ENCODE data around the gene IPCEF1. TPM values are rescaled to one million over a fixed set of nuclear protein-coding genes. Genes with fewer than 3 reads are reported as not detected.
"Not testable (repeated sequence)": the region's sequence is repeated elsewhere in the genome, so short reads cannot be mapped to it uniquely, and the experiment has no call there.

The IPCEF1 gene
- total RNA-seq, 1 experiment from 2014 or later: 0.20 TPM

DNA sequence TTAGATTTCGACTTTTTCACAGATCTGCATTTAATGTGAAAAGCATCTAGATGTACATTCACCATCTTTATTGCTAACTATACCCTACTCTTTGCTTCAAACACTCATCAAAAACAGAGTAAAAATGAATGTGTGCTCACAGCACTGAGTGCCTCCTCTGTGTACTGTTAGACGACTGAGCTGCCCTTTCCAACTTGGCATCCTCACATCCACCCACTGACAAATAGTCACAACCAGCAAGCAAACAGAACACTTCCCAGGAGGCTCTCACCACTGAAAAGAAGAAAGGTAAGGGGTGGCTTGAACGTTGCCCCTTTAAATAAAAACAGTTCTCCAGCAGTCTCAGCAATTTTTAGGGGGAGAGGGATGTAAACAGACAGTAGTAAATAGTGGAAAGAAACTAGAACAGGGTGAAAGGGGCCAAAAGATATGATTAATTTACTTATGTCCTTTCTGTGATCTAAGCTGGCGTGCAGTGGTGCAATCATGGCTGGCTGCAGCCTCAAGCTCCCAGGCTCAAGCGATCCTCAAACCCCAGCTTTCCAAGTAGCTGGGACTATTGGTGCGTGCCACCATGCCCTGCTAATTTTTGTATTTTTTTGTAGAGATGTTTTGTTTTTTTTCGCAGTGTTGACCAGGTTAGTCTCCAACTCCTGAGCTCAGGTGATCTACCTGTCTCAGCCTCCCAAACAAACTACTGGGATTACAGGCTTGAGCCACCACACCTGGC lies 48.7 kb downstream of the IPCEF1 start:
- DNase-seq (ENCODE audit: low read depth): no peak
- in situ Hi-C loops (cut with HindIII; ENCODE audit: low pct_unique_long_range_greater_than_20kb, low sequenced_read_pairs): no loop called here

DNA sequence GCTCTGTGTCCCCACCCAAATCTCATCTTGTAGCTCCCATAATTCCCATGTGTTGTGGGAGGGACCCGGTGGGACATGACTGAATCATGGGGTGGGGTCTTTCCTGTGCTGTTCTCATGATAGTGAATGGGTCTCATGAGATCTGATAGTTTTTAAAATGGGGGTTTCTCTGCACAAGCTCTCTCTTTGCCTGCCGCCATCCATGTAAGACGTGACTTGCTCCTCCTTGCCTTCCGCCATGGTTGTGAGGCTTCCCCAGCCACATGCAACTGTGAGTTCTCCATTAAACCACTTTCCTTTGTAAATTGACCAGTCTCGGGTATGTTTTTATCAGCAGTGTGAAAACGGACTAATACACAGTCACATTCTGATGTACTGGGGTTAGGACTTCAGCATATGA lies 49.5 kb downstream of the IPCEF1 start:
- DNase-seq (ENCODE audit: low read depth); in situ Hi-C loops (cut with HindIII; ENCODE audit: low pct_unique_long_range_greater_than_20kb, low sequenced_read_pairs): not testable (repeated sequence)

DNA sequence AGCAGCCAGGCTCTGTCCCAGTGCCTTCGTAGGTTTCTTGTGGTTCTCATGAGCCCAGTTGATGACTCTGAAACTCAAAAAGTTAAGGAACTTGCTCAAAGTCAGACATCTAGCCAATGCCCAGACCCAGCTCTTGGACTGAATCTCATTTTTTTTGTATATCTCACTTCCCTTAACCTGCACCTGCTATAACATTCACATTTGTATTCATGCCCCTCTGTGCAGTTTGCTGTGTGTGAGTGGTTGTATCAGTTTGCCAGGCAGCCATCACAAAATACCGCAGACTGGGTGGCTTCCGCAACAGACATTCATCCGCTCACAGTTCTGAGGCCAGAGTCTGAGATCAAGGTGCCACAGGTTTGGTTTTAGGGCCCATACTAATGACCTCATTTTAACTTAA lies 49.9 kb downstream of the IPCEF1 start:
- in situ Hi-C loops (cut with HindIII; ENCODE audit: low pct_unique_long_range_greater_than_20kb, low sequenced_read_pairs): no loop called here
- no peak for DNase-seq (ENCODE audit: low read depth)

DNA sequence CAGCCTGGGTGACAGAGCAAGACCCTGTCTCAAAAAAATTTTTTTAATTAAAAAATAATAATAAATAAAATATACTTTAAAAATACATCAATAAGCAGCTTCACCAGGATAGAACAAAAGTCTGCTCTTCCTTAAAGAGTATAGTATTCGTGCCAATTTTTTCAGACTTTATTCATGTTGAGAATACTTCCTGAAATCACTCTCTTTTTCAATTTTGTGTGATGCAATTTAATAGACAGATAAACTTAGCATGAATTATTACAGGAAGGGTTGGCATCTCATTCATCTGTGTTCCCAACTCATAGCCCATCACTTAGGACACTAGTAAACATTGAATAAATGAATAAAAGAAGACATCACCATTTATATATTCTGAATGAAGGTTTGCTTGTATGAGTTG lies 52.4 kb downstream of the IPCEF1 start:
- in situ Hi-C loops (cut with HindIII; ENCODE audit: low pct_unique_long_range_greater_than_20kb, low sequenced_read_pairs): no loop called here
- DNase-seq (ENCODE audit: low read depth): no peak

DNA sequence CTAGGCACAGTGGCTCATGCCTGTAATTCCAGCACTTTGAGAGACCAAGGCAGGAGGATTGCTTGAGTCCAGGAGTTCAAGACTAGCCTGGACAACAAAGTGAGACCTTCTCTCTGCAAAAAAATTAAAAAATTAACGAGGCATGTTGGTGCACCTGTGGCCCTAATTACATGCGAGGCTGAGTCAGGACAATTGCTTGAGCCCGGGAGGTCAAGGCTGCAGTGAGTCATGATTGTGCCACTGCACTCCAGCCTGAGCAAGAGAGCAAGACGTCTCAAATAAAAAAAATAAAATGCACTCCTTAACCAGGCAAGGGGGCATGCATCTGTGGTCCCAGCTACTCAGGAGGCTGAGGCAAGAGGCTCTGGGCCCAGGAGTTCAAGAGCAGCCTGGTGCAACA lies 53.0 kb downstream of the IPCEF1 start:
- peak; percentile 69 for DNase-seq (ENCODE audit: low read depth)
- in situ Hi-C loops (cut with HindIII; ENCODE audit: low pct_unique_long_range_greater_than_20kb, low sequenced_read_pairs): not testable (repeated sequence)

DNA sequence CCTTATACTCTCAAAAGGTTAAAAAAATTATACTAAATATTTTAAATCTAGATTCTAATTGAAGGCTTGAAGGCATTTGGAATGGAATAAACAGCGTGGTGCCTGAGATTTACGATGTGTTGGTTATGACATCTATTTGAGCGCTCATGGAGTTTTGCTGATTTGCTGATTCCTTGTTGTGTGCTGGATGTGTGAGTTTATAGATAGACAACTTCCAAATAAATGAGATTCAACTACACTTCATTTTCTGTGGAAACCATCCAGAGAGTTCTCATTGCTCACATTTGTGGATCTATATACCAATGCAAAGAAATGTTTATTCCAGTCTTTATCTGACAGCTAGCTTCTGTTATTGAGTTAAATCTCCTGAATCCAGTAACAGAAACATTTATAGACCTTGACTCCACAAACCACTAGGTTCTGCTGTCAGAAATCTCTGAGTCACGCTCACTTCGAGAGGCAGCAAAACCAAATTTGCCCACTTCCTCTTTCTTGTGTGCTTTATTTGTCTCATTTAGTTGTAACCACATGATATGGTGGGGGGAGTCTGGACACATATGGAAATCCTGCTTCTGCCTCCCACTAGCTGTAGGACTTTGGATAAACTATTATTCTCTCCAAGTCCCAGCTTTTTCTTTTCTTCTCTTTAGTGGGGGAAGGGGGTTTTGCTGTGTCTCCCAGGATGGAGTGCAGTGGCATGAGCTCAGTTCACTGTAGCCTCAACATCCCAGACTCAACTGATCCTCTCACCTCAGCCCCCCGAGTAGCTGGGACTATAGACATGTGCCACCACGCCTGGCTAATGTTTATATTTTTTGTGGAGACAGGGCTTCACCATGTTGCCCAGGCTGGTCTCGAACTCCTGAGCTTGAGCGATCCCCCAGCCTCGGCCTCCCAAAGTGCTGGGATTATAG lies 54.5 kb downstream of the IPCEF1 start:
- DNase-seq (ENCODE audit: low read depth): peak; percentile 54

DNA sequence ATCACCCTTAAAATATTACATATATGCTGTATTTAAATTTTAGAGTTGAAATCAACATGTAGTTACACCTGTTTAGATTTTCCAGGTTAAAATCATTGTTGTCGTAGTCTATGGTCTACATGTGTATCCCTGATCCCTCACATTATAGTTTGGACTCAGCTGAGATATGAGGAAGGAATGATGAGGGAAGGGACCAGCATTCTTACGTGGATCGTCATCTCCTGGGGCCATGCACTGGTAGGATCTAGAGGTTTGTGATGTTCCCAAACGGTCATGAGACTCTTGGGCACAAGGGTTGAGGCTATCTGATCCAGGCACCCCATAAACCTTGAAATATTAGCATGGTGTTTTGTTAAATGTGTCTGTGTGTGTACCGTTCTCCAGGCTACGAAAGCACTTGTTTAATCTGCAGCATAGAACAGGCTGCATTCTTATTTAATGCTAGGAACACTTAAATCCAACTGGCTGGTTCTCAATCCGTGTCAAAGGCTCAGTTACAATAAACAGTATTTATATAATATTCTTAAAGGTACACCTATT lies 55.4 kb downstream of the IPCEF1 start:
- in situ Hi-C loops (cut with HindIII; ENCODE audit: low pct_unique_long_range_greater_than_20kb, low sequenced_read_pairs): no loop called here
- DNase-seq (ENCODE audit: low read depth): no peak

More for the DNA sequence above, 54.5 kb downstream of the IPCEF1 start:
- in situ Hi-C loops (cut with HindIII; ENCODE audit: low pct_unique_long_range_greater_than_20kb, low sequenced_read_pairs): no loop called here

DNA sequence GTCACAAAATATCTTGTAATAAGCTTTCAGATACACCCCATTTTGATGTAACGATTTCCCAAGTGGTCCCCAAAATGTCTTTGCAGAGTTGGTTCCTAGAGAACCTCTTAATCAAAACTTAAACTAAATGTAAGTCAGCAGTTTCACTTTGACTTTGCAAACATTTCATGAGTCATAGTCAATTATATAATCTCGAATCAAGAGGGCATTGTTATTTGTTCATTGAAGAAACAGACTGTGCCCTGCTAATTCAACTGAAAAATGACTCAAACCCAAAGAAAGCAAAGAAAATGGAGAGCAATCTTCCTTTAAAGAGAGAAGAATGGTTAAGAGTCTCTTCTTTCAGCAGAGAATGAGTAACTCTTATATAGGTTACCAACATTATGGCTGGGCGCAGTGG lies 58.3 kb downstream of the IPCEF1 start:
- DNase-seq (ENCODE audit: low read depth): peak; percentile 72
- in situ Hi-C loops (cut with HindIII; ENCODE audit: low pct_unique_long_range_greater_than_20kb, low sequenced_read_pairs): no loop called here

DNA sequence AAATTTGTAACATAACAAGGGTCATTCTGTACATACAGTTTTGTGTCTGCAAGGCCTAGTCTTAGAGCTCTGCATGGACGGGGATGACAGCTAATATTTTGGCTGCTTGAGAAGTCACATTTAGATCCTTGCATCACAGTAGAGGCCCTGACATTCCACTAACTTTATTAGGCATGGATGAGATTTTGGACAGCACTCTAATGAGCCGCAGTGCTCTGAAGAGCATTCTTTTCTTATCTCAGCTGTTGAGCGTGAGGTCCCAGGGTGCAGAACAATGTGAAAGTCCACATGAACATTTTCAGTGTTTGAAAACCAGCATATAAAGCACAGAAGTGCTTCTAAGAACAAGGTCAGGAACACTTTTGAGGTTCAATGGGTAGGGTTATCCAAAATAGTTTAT lies 58.9 kb downstream of the IPCEF1 start:
- in situ Hi-C loops (cut with HindIII; ENCODE audit: low pct_unique_long_range_greater_than_20kb, low sequenced_read_pairs): no loop called here
- DNase-seq (ENCODE audit: low read depth): no peak

DNA sequence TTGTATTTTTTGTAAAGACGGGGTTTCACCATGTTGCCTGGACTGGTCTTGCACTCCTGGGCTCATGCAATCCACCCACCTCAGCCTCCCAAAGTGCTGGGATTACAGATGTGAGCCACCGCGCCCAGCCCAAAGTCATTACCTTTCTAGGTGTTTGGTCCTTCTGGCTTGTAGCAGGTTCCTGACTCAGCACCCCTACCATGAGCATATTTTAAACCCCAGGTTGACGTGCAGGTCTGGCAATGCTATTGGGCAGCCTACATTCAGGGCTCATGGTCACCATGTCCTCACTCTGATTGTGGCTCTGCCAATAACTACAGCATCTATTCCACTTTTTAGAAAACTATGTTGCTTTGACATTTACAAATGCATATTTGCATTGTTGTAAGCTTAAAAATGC lies 59.4 kb downstream of the IPCEF1 start:
- in situ Hi-C loops (cut with HindIII; ENCODE audit: low pct_unique_long_range_greater_than_20kb, low sequenced_read_pairs): no loop called here
- no peak for DNase-seq (ENCODE audit: low read depth)

DNA sequence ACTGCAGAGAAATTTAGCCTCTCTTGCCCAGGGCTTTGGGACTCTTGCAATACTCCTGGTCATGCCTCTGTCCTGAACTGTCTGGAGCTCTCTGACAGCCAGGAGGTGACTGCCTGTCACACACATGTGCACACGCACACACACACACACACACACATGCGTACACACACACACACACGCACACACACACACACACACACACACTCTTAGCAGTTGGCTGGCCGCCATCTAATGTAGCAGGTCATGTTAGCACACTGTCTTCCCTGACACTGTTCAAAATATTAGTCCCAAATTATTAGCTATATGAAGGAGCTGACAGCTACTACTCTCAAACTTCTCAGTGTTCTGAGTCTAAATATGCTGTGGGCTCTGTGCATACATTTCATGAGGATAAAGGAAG lies 60.9 kb downstream of the IPCEF1 start:
- in situ Hi-C loops (cut with HindIII; ENCODE audit: low pct_unique_long_range_greater_than_20kb, low sequenced_read_pairs): no loop called here
- no peak for DNase-seq (ENCODE audit: low read depth)

DNA sequence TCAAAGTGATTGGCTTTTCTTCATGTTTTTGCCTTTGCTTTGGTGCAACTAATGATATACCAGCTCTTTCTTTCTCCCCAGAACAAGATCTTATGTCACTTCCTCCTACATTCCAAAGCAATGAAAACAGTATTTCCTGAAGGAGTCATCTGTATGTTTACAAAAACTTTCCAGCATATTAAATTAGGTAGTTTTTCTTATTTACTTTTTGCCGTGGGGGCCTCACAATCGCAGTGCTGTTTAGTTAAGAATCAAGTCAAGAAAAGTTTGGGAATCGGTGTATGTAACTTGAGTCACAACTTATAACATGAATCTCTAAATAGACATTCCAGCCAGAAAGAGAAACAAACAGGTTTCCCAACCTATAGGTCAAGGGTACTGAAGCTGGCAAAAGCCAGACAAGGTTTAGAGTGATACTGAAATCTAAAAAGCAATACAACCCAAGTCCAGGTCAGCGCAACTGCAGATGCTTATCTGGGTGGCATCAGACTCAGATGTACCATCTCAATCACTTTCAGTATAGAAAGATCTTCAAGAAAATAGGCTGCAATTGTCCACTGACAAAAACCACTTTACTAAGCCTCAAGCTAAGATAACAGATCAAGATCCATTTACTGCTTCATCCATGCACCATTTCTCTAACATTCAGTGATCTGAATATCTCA lies 63.6 kb downstream of the IPCEF1 start:
- in situ Hi-C loops (cut with HindIII; ENCODE audit: low pct_unique_long_range_greater_than_20kb, low sequenced_read_pairs): no loop called here
- peak; percentile 76 for DNase-seq (ENCODE audit: low read depth)

DNA sequence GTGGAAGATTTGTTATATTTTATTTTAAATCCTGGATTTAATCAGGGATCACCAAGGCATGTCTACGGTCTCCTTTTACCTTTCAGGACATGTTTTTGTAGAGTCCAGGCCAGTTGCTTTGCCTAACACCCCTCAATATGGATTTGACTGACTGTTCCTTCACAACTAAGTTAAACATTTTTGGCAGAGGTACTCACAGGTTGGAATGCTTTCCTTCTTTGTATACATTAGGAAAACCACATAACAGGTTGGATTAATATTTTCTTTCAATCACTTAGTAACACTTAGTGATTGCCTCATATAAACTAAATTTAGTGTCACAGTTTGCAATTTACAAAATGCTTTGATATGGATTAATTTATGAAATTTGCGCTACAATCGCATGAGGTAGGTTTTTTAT lies 64.5 kb downstream of the IPCEF1 start:
- DNase-seq (ENCODE audit: low read depth): no peak
- in situ Hi-C loops (cut with HindIII; ENCODE audit: low pct_unique_long_range_greater_than_20kb, low sequenced_read_pairs): no loop called here

DNA sequence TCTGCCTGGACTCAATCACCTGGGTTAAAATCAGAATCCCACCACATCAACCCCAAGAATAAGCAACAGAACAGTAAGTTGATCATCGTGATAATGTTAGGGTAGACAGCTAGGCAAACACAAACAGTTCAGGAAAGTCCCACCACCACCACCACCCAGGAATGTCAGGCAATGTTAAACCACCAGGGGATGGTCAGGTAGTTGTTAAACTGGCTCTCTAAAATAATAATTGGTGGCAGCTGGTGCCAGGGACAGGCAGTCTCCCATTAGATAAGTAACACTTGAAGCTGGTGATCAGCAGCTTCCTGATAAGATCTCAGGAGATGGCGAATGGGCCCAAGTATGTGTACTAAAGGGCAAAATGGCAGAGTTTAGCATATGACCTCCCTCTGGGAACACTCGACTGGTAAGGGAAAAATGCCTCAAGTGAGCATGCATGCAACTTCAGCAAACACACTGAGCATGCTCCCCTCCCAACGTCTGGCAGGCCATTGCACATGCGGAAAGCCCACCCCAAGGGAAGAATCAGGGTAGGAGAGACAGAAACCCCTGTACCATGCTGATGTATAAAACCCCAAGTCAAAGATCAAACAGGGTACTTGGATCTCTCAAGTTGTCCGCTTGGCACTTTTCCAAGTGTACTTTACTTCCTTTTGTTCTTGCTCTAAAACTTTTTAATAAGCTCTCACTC lies 66.6 kb downstream of the IPCEF1 start:
- in situ Hi-C loops (cut with HindIII; ENCODE audit: low pct_unique_long_range_greater_than_20kb, low sequenced_read_pairs): no loop called here
- peak; percentile 54 for DNase-seq (ENCODE audit: low read depth)

DNA sequence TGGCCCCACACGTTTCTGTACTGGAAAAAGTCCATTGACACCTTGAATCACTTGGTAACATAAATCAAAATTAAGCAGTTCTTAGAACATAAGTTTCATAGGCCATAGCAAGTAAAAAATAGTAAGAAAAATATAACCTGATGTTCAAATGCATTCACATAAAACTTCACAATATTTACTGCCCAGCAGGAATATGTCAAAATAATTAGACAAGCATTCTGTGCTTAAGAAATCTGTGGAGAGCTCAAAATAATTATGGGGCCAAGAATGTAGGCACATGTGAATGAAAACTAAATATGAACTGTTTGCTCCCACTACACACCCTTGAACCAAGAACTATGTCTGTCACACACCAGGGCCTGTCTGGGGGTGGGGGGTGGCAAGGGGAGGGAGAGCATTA lies 70.8 kb downstream of the IPCEF1 start:
- DNase-seq (ENCODE audit: low read depth): no peak
- in situ Hi-C loops (cut with HindIII; ENCODE audit: low pct_unique_long_range_greater_than_20kb, low sequenced_read_pairs): no loop called here

DNA sequence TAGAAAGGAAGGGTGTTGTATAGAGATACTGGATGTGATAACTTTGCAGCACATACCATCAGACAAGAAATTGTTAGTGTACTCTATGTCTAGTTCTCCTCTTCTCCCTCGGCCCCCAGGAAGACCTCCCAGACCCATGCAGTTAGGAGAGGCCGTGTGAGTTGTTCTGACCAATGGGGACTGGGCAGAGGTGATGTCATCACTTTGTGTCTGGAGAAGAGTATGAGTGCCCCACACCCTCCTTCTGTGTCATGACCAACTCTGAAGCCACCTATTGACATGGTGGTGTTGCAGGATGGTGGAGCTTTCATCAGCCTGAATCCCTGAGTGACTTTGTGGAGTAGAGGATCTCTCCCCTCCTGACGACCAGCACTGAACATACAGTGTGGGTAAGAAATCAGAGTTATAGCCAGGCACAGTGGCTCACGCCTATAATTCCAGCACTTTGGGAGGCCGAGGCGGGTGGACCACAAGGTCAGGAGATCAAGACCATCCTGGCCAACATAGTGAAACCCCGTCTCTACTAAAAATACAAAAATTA lies 72.2 kb downstream of the IPCEF1 start:
- in situ Hi-C loops (cut with HindIII; ENCODE audit: low pct_unique_long_range_greater_than_20kb, low sequenced_read_pairs): no loop called here
- DNase-seq (ENCODE audit: low read depth): no peak

DNA sequence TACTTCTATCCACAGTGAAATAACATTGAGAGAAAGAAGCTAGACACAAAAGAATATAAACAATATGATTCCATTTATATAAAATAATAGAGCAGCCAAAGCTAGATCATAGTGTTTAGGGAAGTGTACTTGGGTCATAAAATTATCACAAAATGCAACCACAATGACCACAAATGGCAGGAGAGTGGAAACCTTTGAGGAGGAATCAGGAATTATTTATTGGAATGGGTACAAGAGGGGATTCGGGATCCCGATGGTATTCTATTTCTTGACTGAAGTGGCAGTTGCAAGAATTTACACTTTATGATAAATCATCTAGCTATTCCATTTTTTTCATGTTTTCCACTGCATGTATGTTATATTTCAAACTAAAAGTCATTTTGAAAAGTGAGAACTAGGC lies 76.1 kb downstream of the IPCEF1 start:
- no peak for DNase-seq (ENCODE audit: low read depth)
- in situ Hi-C loops (cut with HindIII; ENCODE audit: low pct_unique_long_range_greater_than_20kb, low sequenced_read_pairs): no loop called here

DNA sequence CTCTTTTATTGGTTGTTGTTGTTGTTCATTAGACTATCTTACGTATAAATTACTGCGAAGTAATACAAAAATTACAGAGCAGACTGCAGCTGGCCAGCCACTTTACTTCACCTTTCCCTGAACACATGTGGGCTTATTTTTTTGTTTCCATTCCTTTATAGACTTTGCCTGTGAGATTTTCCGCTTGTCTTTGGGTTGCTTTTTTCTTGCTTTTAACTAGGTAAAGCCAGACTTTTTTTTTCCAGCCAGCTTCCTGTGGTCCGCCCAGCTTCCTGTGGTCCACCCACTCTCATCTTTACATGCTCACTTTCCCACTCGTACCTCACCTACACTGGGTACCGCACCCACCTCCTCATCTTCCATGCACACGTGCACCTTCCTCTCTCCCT lies 79.0 kb downstream of the IPCEF1 start:
- in situ Hi-C loops (cut with HindIII; ENCODE audit: low pct_unique_long_range_greater_than_20kb, low sequenced_read_pairs): no loop called here
- no peak for DNase-seq (ENCODE audit: low read depth)
